HepG2 (cell line): Measurements from ENCODE around the gene CSKMT. TPM values are rescaled to one million over a fixed set of nuclear protein-coding genes. Genes with fewer than 3 reads are reported as not detected.

ENCODE experiments used
- ATF4 ChIP-seq, 2 experiments: fragments of 450-650 bp in 1 of 2; sonication (generic) in 1 of 2; formaldehyde crosslinking; IDR thresholded peaks; 2 replicates each; pipeline versions ENCODE4 v1.5.0 to v1.8.0; 2020 to 2022; ENCODE audit warnings: mild to moderate bottlenecking in 1 of 2, missing genetic modification reagents in 1 of 2
- DR1 ChIP-seq: sonication (generic); formaldehyde crosslinking; IDR thresholded peaks from 2 replicates; pipeline ENCODE4 v1.8.0; 2021; ENCODE audit warnings: mild to moderate bottlenecking, missing genetic modification reagents, inconsistent platforms
- HIVEP1 ChIP-seq: sonication (generic); formaldehyde crosslinking; IDR thresholded peaks from 2 replicates; pipeline ENCODE4 v1.4.0; 2020; ENCODE audit warnings: mild to moderate bottlenecking, missing genetic modification reagents
- MIXL1 ChIP-seq: IDR thresholded peaks from 2 replicates; pipeline ENCODE4 v1.6.1; 2016
- PRDM15 ChIP-seq: sonication (generic); formaldehyde crosslinking; IDR thresholded peaks from 2 replicates; pipeline ENCODE4 v1.4.0; 2020; ENCODE audit warnings: missing genetic modification reagents
- PRDM4 ChIP-seq: sonication (generic); formaldehyde crosslinking; IDR thresholded peaks from 2 replicates; pipeline ENCODE4 v1.9.0; 2021; ENCODE audit warnings: missing genetic modification reagents, borderline replicate concordance
- SNAI1 ChIP-seq: sonication (generic); formaldehyde crosslinking; IDR thresholded peaks from 2 replicates; pipeline ENCODE4 v1.5.0; 2020; ENCODE audit warnings: mild to moderate bottlenecking, missing genetic modification reagents, borderline replicate concordance
- SPEN ChIP-seq: sonication (generic); formaldehyde crosslinking; IDR thresholded peaks from 2 replicates; pipeline ENCODE4 v1.5.1; 2020; ENCODE audit warnings: low read depth, mild to moderate bottlenecking, missing genetic modification reagents
- TRIM22 ChIP-seq: fragments of 450-650 bp; IDR thresholded peaks from 2 replicates; pipeline ENCODE4 v1.6.1; 2017
- U2AF2 ChIP-seq: fragments of 200-400 bp; formaldehyde crosslinking; IDR thresholded peaks from 2 replicates; pipeline ENCODE4 v1.6.1; 2017; ENCODE audit warnings: low read depth, mild to moderate bottlenecking, low read length
- ZHX1 ChIP-seq: sonication (generic); formaldehyde crosslinking; IDR thresholded peaks from 2 replicates; pipeline ENCODE4 v1.8.1; 2022; ENCODE audit warnings: low read depth, mild to moderate bottlenecking, missing genetic modification reagents
- ZNF136 ChIP-seq: sonication (generic); formaldehyde crosslinking; IDR thresholded peaks from 2 replicates; pipeline ENCODE4 v1.8.1; 2022; ENCODE audit warnings: low read depth, mild to moderate bottlenecking, moderate library complexity, missing genetic modification reagents
- ZNF333 ChIP-seq: sonication (generic); formaldehyde crosslinking; IDR thresholded peaks from 2 replicates; pipeline ENCODE4 v1.4.0; 2020; ENCODE audit warnings: mild to moderate bottlenecking, missing genetic modification reagents, borderline replicate concordance
- ZNF432 ChIP-seq: sonication (generic); formaldehyde crosslinking; IDR thresholded peaks from 2 replicates; pipeline ENCODE4 v1.5.0; 2020; ENCODE audit warnings: missing genetic modification reagents, mild to moderate bottlenecking, borderline replicate concordance
- ZNF441 ChIP-seq: sonication (generic); formaldehyde crosslinking; IDR thresholded peaks from 2 replicates; pipeline ENCODE4 v1.7.0; 2021; ENCODE audit warnings: missing genetic modification reagents, borderline replicate concordance
- ZNF552 ChIP-seq: sonication (generic); formaldehyde crosslinking; IDR thresholded peaks from 2 replicates; pipeline ENCODE4 v1.9.0; 2022; ENCODE audit warnings: missing genetic modification reagents, mild to moderate bottlenecking, borderline replicate concordance
- ZNF772 ChIP-seq: sonication (generic); formaldehyde crosslinking; IDR thresholded peaks from 2 replicates; pipeline ENCODE4 v1.5.0; 2020; ENCODE audit warnings: mild to moderate bottlenecking, missing genetic modification reagents
- ZNF841 ChIP-seq: sonication (generic); formaldehyde crosslinking; IDR thresholded peaks from 2 replicates; pipeline ENCODE4 v1.8.1; 2023; ENCODE audit warnings: missing genetic modification reagents, borderline replicate concordance
- polyA plus RNA-seq, 8 experiments: library from polyadenylated mRNA; depleted of rRNA in 3 of 8; stranded (reverse) in 7 of 8; unstranded in 1 of 8; fragments of >200 nt; fragmentation: Illumina TruSeq in 4 of 8; extraction: Trizol in 4 of 8; gene quantifications; 2 replicates each; pipeline versions ENCODE4 v1.2.1 to v1.2.3, GENCODE V29; 2011 to 2016; ENCODE audit warnings: low read depth in 4 of 8, missing spikeins in 1 of 8, mixed read lengths in 1 of 8; ENCODE audit not compliant: insufficient read depth in 1 of 8
- total RNA-seq, 5 experiments: library from RNA; depleted of rRNA; stranded (reverse); fragments of >200 nt; fragmentation: Illumina TruSeq; extraction: Trizol; gene quantifications; 2 replicates each; pipeline ENCODE4 v1.2.3, GENCODE V29; 2016; ENCODE audit warnings: low read depth in 1 of 5

CSKMT gene
- total and polyA plus RNA-seq, 2 of the 13 experiments (the other 11 are each of a cell fraction or from before 2014, with no cell fraction given) = 7.6 to 31.8 TPM

- 0 out of 2 replicates have a peak, but pooled peaks have one; percentile 76 for TF ChIP-seq ZNF136 (CRISPR knock-in tag)
- TF ChIP-seq HIVEP1 (CRISPR knock-in tag) = peak; percentile 79
- TF ChIP-seq PRDM4 (CRISPR knock-in tag) = no peak
- TF ChIP-seq TRIM22 = no peak
- peak; percentile 84 for TF ChIP-seq SPEN
- TF ChIP-seq ZNF432 (CRISPR knock-in tag) = no peak
- TF ChIP-seq ATF4 (CRISPR knock-in tag; IDR thresholded peaks at IDR 0.05) = no peak; a peak in 1 of 4 replicates
- peak; percentile 78 for TF ChIP-seq ZNF441 (CRISPR knock-in tag)
- TF ChIP-seq MIXL1 (CRISPR knock-in tag) = peak; percentile 43; the same call in 1 of the 2 replicates
- TF ChIP-seq SNAI1 = peak; percentile 73; the same call in 1 of the 2 replicates
- 0 out of 2 replicates have a peak, but pooled peaks have one; percentile 18 for TF ChIP-seq ZHX1 (CRISPR knock-in tag)
- TF ChIP-seq ZNF552 (CRISPR knock-in tag) = peak; percentile 76; the same call in 1 of the 2 replicates
- no peak for TF ChIP-seq ZNF772
- TF ChIP-seq U2AF2 = no peak
- peak; percentile 62; the same call in 1 of the 2 replicates for TF ChIP-seq ZNF333
- TF ChIP-seq DR1 (CRISPR knock-in tag) = peak; percentile 98
- TF ChIP-seq ZNF841 (CRISPR knock-in tag) = no peak
- TF ChIP-seq PRDM15 = peak; percentile 95
These were observed at the start of gene CSKMT, which contains the start of gene C11orf98 (continued) for GRCh38 chr11:62665075-62665598.
